Immature natural killer cell (primary cell): ENCODE results near the gene XPO4. TPM values are rescaled to one million over a fixed set of nuclear protein-coding genes. Genes with fewer than 3 reads are reported as not detected.

ENCODE experiments used
- DNase-seq, 3 donors: peaks; one replicate each; pipeline ENCODE4 v3.0.0; 2022; ENCODE audit warnings: mixed read lengths in 1 of 3
- H3K27ac Mint-ChIP-seq, 6 donors: one replicate each; pipeline ENCODE4 v1.8.0; 2020; ENCODE audit warnings: mixed read lengths in 6 of 6, mild to moderate bottlenecking in 5 of 6, inconsistent platforms in 4 of 6, moderate library complexity in 3 of 6
- H3K27me3 Mint-ChIP-seq, 3 donors: one replicate each; pipeline ENCODE4 v1.8.0; 2020 to 2021; ENCODE audit warnings: low read depth in 3 of 3, mild to moderate bottlenecking in 3 of 3, mixed read lengths in 3 of 3, moderate library complexity in 3 of 3, inconsistent platforms in 1 of 3
- H3K36me3 Mint-ChIP-seq, 3 donors: one replicate each; pipeline ENCODE4 v1.8.0; 2020; ENCODE audit warnings: mixed read lengths in 3 of 3, inconsistent platforms in 2 of 3, mild to moderate bottlenecking in 2 of 3
- H3K4me1 Mint-ChIP-seq, 2 donors: one replicate each; pipeline ENCODE4 v1.8.0; 2020; ENCODE audit warnings: inconsistent platforms in 2 of 2, mild to moderate bottlenecking in 2 of 2, mixed read lengths in 2 of 2, moderate library complexity in 1 of 2
- H3K4me3 Mint-ChIP-seq, 5 donors: one replicate each; pipeline ENCODE4 v1.8.0; 2020; ENCODE audit warnings: mild to moderate bottlenecking in 5 of 5, mixed read lengths in 5 of 5, inconsistent platforms in 3 of 5, moderate library complexity in 3 of 5
- H3K9me3 Mint-ChIP-seq, 6 donors: one replicate each; pipeline ENCODE4 v1.8.0; 2020; ENCODE audit warnings: mild to moderate bottlenecking in 6 of 6, mixed read lengths in 6 of 6, inconsistent platforms in 4 of 6, moderate library complexity in 3 of 6
- polyA plus RNA-seq, 3 donors: library from polyadenylated mRNA; unstranded; fragments of 300-500 nt; fragmentation: Illumina TruSeq; gene quantifications; one replicate each; pipeline ENCODE4 v1.2.3, GENCODE V29; 2021

The XPO4 gene
- polyA plus RNA-seq, 3 donors from 2014 or later, result 1.8 to 3.6 (median 2.9) TPM

- peaks cover 9% of the 10 kb centered on the region in 2 donors for H3K4me1 Mint-ChIP-seq
Measured at GRCh38 chr13:20778311-20778710, 124.2 kb downstream of the XPO4 start.

GRCh38 chr13:20776751-20777150, 125.8 kb downstream of the XPO4 start:
- Mint-ChIP-seq H3K9me3 (no peaks in the 10 kb centered on the region), H3K4me1 (peaks cover 21 to 22% of the 10 kb centered on the region in 2 donors), H3K27me3 (peaks cover 3 to 14% (median 11%) of the 10 kb centered on the region in 3 donors), H3K36me3 (peaks cover 0 to 5% (median 0%) of the 10 kb centered on the region in 3 donors), H3K4me3 (no peak overlapping the region), H3K27ac (no peak overlapping the region)
- no peak for DNase-seq

More at GRCh38 chr13:20778311-20778710, 124.2 kb downstream of the XPO4 start:
- Mint-ChIP-seq H3K36me3 (peaks cover 0 to 9% (median 5%) of the 10 kb centered on the region in 3 donors), H3K4me3 (no peak overlapping the region), H3K27me3 (peaks cover 3 to 8% (median 7%) of the 10 kb centered on the region in 3 donors), H3K27ac (no peak overlapping the region), H3K9me3 (no peaks in the 10 kb centered on the region)
- DNase-seq, result no peak

DNA sequence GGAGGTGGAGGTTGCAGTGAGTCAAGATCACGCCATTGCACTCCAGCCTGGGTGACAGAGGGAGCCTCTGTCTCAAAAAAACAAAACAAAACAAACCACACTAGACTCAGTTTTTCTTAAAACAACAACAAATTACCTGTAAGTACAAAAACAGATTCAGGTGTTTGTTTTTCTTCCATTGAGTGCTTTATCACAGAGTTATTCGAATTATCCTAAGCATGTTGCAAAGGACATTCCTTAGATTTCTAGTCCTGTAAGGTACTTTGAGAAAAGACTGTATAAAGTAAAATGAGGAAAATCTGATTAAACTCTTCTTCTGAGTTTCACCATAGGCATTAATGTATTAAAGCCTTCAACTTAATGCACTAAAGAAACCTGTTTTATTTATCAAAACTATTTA, 126.6 kb downstream of the XPO4 start:
- peaks cover 0 to 3% (median under 1%) of the 10 kb centered on the region in 3 donors for H3K36me3 Mint-ChIP-seq
- no peaks in the 10 kb centered on the region for H3K9me3 Mint-ChIP-seq
- H3K27ac Mint-ChIP-seq, result no peak overlapping the region
- no peak overlapping the region for H3K4me3 Mint-ChIP-seq
- DNase-seq, result no peak
- H3K4me1 Mint-ChIP-seq, result peaks cover 23 to 28% of the 10 kb centered on the region in 2 donors
- peaks cover 3 to 16% (median 11%) of the 10 kb centered on the region in 3 donors for H3K27me3 Mint-ChIP-seq

- peaks cover 7 to 10% (median 8%) of the 10 kb centered on the region in 3 donors for H3K36me3 Mint-ChIP-seq
- peaks cover 0 to 4% (median 0%) of the 10 kb centered on the region in 6 donors for H3K9me3 Mint-ChIP-seq
- H3K4me1 Mint-ChIP-seq, result peaks cover 23 to 28% of the 10 kb centered on the region in 2 donors
- peaks cover 3 to 16% (median 11%) of the 10 kb centered on the region in 3 donors for H3K27me3 Mint-ChIP-seq
- H3K4me3 Mint-ChIP-seq, result peak overlapping the region; percentile 51 to 99 (median 90)
- DNase-seq, result no peak
- H3K27ac Mint-ChIP-seq, result peak overlapping the region; percentile 58 to 94 (median 76)
Measured at GRCh38 chr13:20774746-20775145, 127.8 kb downstream of the XPO4 start.

GRCh38 chr13:20773194-20774080, 129.1 kb downstream of the XPO4 start, which contains the start of gene EEF1AKMT1:
Gene EEF1AKMT1 (minus strand): TSS chr13:20773961. CDS start chr13:20757598, 16,363 bp downstream.
- H3K36me3 Mint-ChIP-seq, result peaks cover 17 to 20% (median 20%) of the 10 kb centered on the region in 3 donors
- H3K4me1 Mint-ChIP-seq, result peaks cover 23 to 28% of the 10 kb centered on the region in 2 donors
- DNase-seq, result peak; percentile 91 to 94 (median 94)
- peak within 1 kb of the TSS; percentile 90 to 99 (median 94) for H3K4me3 Mint-ChIP-seq
- peaks cover 3 to 16% (median 13%) of the 10 kb centered on the region in 3 donors for H3K27me3 Mint-ChIP-seq
- peaks cover 0 to 10% (median 3%) of the 10 kb centered on the region in 6 donors for H3K9me3 Mint-ChIP-seq
- peak within 1 kb of the TSS; percentile 94 to 100 (median 99) for H3K27ac Mint-ChIP-seq

GRCh38 chr13:20772401-20773131, 130.0 kb downstream of the XPO4 start:
- Mint-ChIP-seq H3K27me3 (peaks cover 3 to 16% (median 13%) of the 10 kb centered on the region in 3 donors), H3K27ac (peak overlapping the region; percentile 94 to 100 (median 99)), H3K36me3 (peaks cover 26 to 28% (median 28%) of the 10 kb centered on the region in 3 donors), H3K9me3 (peaks cover 0 to 19% (median 9%) of the 10 kb centered on the region in 6 donors), H3K4me1 (peaks cover 23 to 28% of the 10 kb centered on the region in 2 donors), H3K4me3 (peak overlapping the region; percentile 90 to 99 (median 94))
- DNase-seq, result no peak

DNA sequence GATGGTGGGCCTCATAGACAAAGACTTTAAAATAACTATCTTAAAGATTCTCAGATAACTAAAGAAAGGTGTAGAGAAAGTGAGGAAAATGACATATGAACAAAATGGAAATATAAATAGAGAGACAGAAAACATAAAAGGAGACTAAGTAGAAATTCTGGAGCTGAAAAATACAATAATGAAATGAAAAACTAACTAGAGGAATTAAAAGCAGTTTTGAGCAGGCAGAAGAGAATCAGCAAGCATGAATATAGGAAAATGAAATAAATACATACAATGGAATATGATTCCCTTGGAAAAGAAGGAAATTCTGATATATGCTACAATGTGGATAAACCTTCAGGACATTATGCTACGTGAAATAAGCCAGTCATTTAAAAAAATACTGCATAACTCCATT, 132.7 kb downstream of the XPO4 start:
- Mint-ChIP-seq H3K4me1 (peaks cover 23 to 28% of the 10 kb centered on the region in 2 donors), H3K9me3 (peaks cover 4 to 24% (median 13%) of the 10 kb centered on the region in 6 donors), H3K27me3 (peaks cover 3 to 16% (median 13%) of the 10 kb centered on the region in 3 donors), H3K27ac (peak overlapping the region in 2 of 6 donors; percentile 26 to 34), H3K36me3 (peaks cover 29 to 33% (median 33%) of the 10 kb centered on the region in 3 donors), H3K4me3 (no peak overlapping the region)
- DNase-seq, result no peak

DNA sequence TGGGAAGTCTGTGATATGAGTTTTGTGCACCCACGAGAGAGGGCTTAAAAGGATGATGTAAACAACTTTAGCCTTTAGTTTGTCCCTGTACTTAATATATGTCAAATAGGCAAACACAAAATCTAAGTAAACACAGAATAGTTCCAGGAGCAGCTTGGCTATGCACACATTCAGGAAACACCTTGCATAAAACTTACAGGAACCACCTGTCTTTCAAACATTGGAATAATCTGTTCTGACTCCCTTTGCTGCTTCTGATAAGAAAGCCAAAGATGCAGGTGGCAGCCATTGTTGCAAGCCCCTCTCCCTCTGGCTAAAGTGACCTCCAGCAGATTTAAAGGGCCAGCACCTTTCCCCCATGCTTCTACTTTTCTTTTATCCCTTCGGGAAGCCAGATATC, 133.5 kb downstream of the XPO4 start:
- no peak for DNase-seq
- H3K27ac Mint-ChIP-seq, result no peak overlapping the region

DNA sequence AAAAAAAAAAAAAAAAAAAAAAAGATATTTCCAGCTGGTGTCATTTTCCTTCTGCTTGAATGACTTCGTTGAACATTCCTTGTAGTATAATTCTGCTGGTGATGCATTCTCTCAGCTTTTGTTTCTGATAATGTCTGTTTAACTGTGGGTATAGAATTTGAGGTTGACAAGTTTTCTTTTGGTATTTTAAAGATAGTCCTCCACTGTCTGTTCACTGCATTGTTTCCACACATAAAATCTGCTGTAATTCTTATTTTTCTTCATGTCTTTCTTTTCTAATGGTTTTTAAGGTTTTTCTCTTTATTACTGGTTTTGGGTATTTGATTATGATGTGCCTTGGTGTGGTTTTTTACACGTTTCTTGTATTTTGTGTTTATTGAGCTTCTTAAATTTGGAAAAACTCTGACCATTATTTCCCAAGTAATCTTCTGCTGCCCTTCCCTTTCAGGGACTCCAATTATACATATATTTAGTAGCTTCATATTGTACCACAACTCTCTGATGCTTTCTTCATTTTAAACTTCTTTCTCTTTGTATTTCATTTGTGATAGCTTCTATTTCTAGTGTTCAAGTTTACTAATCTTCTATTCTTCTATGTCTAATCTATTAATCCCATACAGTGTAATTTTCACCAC, 135.1 kb downstream of the XPO4 start:
- Mint-ChIP-seq H3K9me3 (peaks cover 4 to 24% (median 13%) of the 10 kb centered on the region in 6 donors), H3K36me3 (peaks cover 29 to 33% (median 33%) of the 10 kb centered on the region in 3 donors), H3K27me3 (peaks cover 0 to 4% (median 2%) of the 10 kb centered on the region in 3 donors), H3K4me3 (no peak overlapping the region), H3K27ac (peak overlapping the region in 2 of 6 donors; percentile 5 to 17), H3K4me1 (peaks cover 6 to 10% of the 10 kb centered on the region in 2 donors)
- no peak for DNase-seq

More for the DNA sequence above, 133.5 kb downstream of the XPO4 start:
- Mint-ChIP-seq H3K36me3 (peaks cover 29 to 33% (median 33%) of the 10 kb centered on the region in 3 donors), H3K9me3 (peaks cover 4 to 24% (median 13%) of the 10 kb centered on the region in 6 donors), H3K27me3 (peaks cover 3 to 15% (median 13%) of the 10 kb centered on the region in 3 donors), H3K4me3 (no peak overlapping the region), H3K4me1 (peaks cover 18 to 27% of the 10 kb centered on the region in 2 donors)

- Mint-ChIP-seq H3K27ac (no peak overlapping the region), H3K4me1 (no peaks in the 10 kb centered on the region), H3K27me3 (peaks cover 0 to 2% (median 2%) of the 10 kb centered on the region in 3 donors), H3K36me3 (peaks cover 21 to 26% (median 23%) of the 10 kb centered on the region in 3 donors), H3K4me3 (no peak overlapping the region), H3K9me3 (peaks cover 0 to 12% (median 6%) of the 10 kb centered on the region in 6 donors)
- no peak for DNase-seq
Measured at GRCh38 chr13:20760872-20761271, 141.7 kb downstream of the XPO4 start.

DNA sequence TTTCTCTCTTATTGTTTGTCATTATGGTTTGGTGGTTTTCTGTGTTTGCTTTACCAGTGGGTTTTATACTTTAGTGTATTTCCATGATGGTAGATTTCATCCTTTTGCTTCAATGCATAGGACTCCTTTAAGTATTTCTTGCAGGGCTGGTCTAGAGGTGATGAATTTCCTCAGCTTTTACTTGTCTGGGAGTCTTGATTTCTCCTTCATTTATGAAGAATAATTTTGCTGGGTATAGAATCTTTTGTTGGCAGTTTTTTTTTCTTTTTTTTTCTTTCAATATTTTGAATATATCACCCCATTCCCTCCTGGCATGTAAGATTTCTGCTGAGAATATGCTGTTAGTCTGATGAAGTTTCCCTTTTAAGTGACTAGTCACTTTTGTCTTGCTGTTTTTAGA, 148.5 kb downstream of the XPO4 start:
- DNase-seq, result no peak
- peaks cover 20 to 63% (median 50%) of the 10 kb centered on the region in 6 donors for H3K9me3 Mint-ChIP-seq
- peaks cover 0 to 4% (median 2%) of the 10 kb centered on the region in 3 donors for H3K27me3 Mint-ChIP-seq
- no peaks in the 10 kb centered on the region for H3K4me1 Mint-ChIP-seq
- no peak overlapping the region for H3K4me3 Mint-ChIP-seq
- no peak overlapping the region for H3K27ac Mint-ChIP-seq
- peaks cover 41 to 63% (median 47%) of the 10 kb centered on the region in 3 donors for H3K36me3 Mint-ChIP-seq

- no peak overlapping the region for H3K27ac Mint-ChIP-seq
- no peaks in the 10 kb centered on the region for H3K4me1 Mint-ChIP-seq
- no peak overlapping the region for H3K4me3 Mint-ChIP-seq
- DNase-seq, result no peak
- peaks cover 31 to 40% (median 37%) of the 10 kb centered on the region in 3 donors for H3K36me3 Mint-ChIP-seq
- H3K27me3 Mint-ChIP-seq, result peaks cover 0 to 2% (median 0%) of the 10 kb centered on the region in 3 donors
- H3K9me3 Mint-ChIP-seq, result peaks cover 17 to 70% (median 45%) of the 10 kb centered on the region in 6 donors
Measured at GRCh38 chr13:20749377-20749776, 153.2 kb downstream of the XPO4 start.
